K562 (cell line): ENCODE data around the gene PUM2. TPM values are rescaled to one million over a fixed set of nuclear protein-coding genes. Genes with fewer than 3 reads are reported as not detected.

Source experiments
- E2F6 ChIP-seq, 2 experiments: IDR thresholded peaks; 2 replicates each; pipeline ENCODE4 v1.6.1; 2011; ENCODE audit warnings: borderline replicate concordance in 1 of 2, control low read depth in 1 of 2, low read depth in 1 of 2, low read length in 1 of 2, mild to moderate bottlenecking in 1 of 2, mixed read lengths in 1 of 2, moderate library complexity in 1 of 2; ENCODE audit not compliant: insufficient read depth in 1 of 2, insufficient read length in 1 of 2, poor library complexity in 1 of 2, severe bottlenecking in 1 of 2; ENCODE audit errors: extremely low read depth in 1 of 2
- ESRRB ChIP-seq: fragments of 250-450 bp; sonication (Bioruptor Pico); IDR thresholded peaks from 2 replicates; pipeline ENCODE4 v1.5.0; 2020; ENCODE audit warnings: mild to moderate bottlenecking, moderate library complexity, borderline replicate concordance
- ETS2 ChIP-seq: IDR thresholded peaks from 2 replicates; pipeline ENCODE4 v1.6.1; 2016; ENCODE audit warnings: borderline replicate concordance, missing genetic modification characterization, mild to moderate bottlenecking, moderate library complexity, missing compliant biosample characterization; ENCODE audit not compliant: poor library complexity, severe bottlenecking
- EZH2 ChIP-seq: IDR thresholded peaks from 2 replicates; pipeline ENCODE4 v1.6.1; 2012; ENCODE audit warnings: low read depth, mild to moderate bottlenecking, inconsistent platforms, low read length, borderline replicate concordance
- HDAC6 ChIP-seq: IDR thresholded peaks from 2 replicates; pipeline ENCODE4 v1.6.1; 2012; ENCODE audit warnings: low read depth, mild to moderate bottlenecking, control low read depth, inconsistent platforms, low read length, moderate library complexity
- HIVEP1 ChIP-seq: fragments of 250-450 bp; sonication (Bioruptor Pico); IDR thresholded peaks from 2 replicates; pipeline ENCODE4 v1.4.0; 2020; ENCODE audit warnings: mild to moderate bottlenecking
- HMGN3 ChIP-seq: IDR thresholded peaks from 2 replicates; pipeline ENCODE4 v1.6.1; 2011; ENCODE audit warnings: borderline replicate concordance, low read depth, mild to moderate bottlenecking, mixed read lengths, low read length; ENCODE audit not compliant: insufficient read length; ENCODE audit errors: extremely low read depth
- KLF6 ChIP-seq: fragments of 250-450 bp; sonication (Bioruptor Pico); IDR thresholded peaks from 2 replicates; pipeline ENCODE4 v1.4.0; 2020; ENCODE audit warnings: mild to moderate bottlenecking, moderate library complexity, borderline replicate concordance
- MECOM ChIP-seq: fragments of 250-450 bp; sonication (Bioruptor Pico); IDR thresholded peaks from 2 replicates; pipeline ENCODE4 v1.8.0; 2022; ENCODE audit warnings: inconsistent platforms
- NCOA1 ChIP-seq: fragments of 450-650 bp; IDR thresholded peaks from 2 replicates; pipeline ENCODE4 v1.6.1; 2016; ENCODE audit warnings: low read depth
- NEUROD1 ChIP-seq: fragments of 150-350 bp; IDR thresholded peaks from 2 replicates; pipeline ENCODE4 v1.6.1; 2014; ENCODE audit warnings: borderline replicate concordance, low read length, low read depth; ENCODE audit not compliant: partially characterized antibody
- PTRF ChIP-seq: fragments of 450-650 bp; IDR thresholded peaks from 2 replicates; pipeline ENCODE4 v1.6.1; 2016; ENCODE audit warnings: mild to moderate bottlenecking, missing genetic modification characterization, missing compliant biosample characterization
- PTTG1 ChIP-seq: fragments of 450-650 bp; IDR thresholded peaks from 2 replicates; pipeline ENCODE4 v1.6.1; 2016; ENCODE audit warnings: low read depth, mild to moderate bottlenecking, missing genetic modification characterization, missing compliant biosample characterization
- RBBP5 ChIP-seq: fragments of 200-600 bp; sonication (generic); IDR thresholded peaks from 2 replicates; pipeline ENCODE4 v1.6.1; 2012; ENCODE audit warnings: borderline replicate concordance, mild to moderate bottlenecking, low read length, control low read depth, inconsistent platforms; ENCODE audit not compliant: insufficient read depth, poor library complexity, severe bottlenecking
- RFX5 ChIP-seq: IDR thresholded peaks from 2 replicates; pipeline ENCODE4 v1.6.1; 2011; ENCODE audit warnings: low read depth, mild to moderate bottlenecking, improper control_type of control experiment, low read length
- TARDBP ChIP-seq: fragments of 450-650 bp; IDR thresholded peaks from 2 replicates; pipeline ENCODE4 v1.6.1; 2016
- XRCC5 ChIP-seq: fragments of 200-400 bp; formaldehyde crosslinking; IDR thresholded peaks from 2 replicates; pipeline ENCODE4 v1.6.1; 2017; ENCODE audit warnings: low read depth, mild to moderate bottlenecking, low read length
- ZBTB7A ChIP-seq: IDR thresholded peaks from 2 replicates; pipeline ENCODE4 v1.6.1; 2011; ENCODE audit warnings: low read depth, mild to moderate bottlenecking, low read length, moderate library complexity, borderline replicate concordance; ENCODE audit not compliant: control insufficient read depth
- ZFP91 ChIP-seq: sonication (generic); formaldehyde crosslinking; IDR thresholded peaks from 2 replicates; pipeline ENCODE4 v1.8.0; 2022; ENCODE audit warnings: mild to moderate bottlenecking, missing genetic modification reagents
- ZNF23 ChIP-seq: fragments of 250-450 bp; sonication (Bioruptor Pico); IDR thresholded peaks from 2 replicates; pipeline ENCODE4 v1.4.0; 2020; ENCODE audit warnings: mild to moderate bottlenecking
- ZNF253 ChIP-seq: fragments of 250-450 bp; sonication (Bioruptor Pico); conservative IDR thresholded peaks from 2 replicates; pipeline ENCODE4 v1.6.1; 2021; ENCODE audit warnings: mild to moderate bottlenecking
- ZNF696 ChIP-seq: fragments of 250-450 bp; sonication (Bioruptor Pico); conservative IDR thresholded peaks from 2 replicates; pipeline ENCODE4 v1.4.0; 2020; ENCODE audit warnings: mild to moderate bottlenecking, moderate library complexity
- polyA plus RNA-seq, 8 experiments: library from polyadenylated mRNA; depleted of rRNA in 4 of 8; stranded (reverse) in 5 of 8; unstranded in 3 of 8; fragments of >200 nt; fragmentation: Nextera tagmentation in 2 of 8; fragmentation: Illumina TruSeq in 1 of 8; extraction: Ambion mirVana in 2 of 8; extraction: Trizol in 1 of 8; gene quantifications; 2 replicates each; pipeline versions ENCODE4 v1.2.1 to v1.2.3, GENCODE V29; 2011 to 2014; ENCODE audit warnings: inconsistent platforms in 1 of 8, missing spikeins in 1 of 8
- total RNA-seq, 7 experiments: library from RNA; depleted of rRNA in 6 of 7; stranded (reverse); fragments of >200 nt in 6 of 7; fragmentation: Illumina TruSeq in 2 of 7; extraction: Trizol in 2 of 7; gene quantifications; 2 replicates each; pipeline versions ENCODE4 v1.2.1 to v1.2.3, GENCODE V29; 2011 to 2021; ENCODE audit warnings: low replicate concordance in 1 of 7
- TF ChIP-seq, protein P1 (sequence below): sonication (generic); formaldehyde crosslinking; IDR thresholded peaks from 2 replicates; pipeline ENCODE4 v1.5.0; 2020; ENCODE audit warnings: missing genetic modification reagents
- TF ChIP-seq, protein P2 (sequence below): fragments of 450-650 bp; formaldehyde crosslinking; IDR thresholded peaks from 2 replicates; pipeline ENCODE4 v1.4.0; 2022; ENCODE audit warnings: missing genetic modification characterization

PUM2 gene
- total and polyA plus RNA-seq, 9 of the 15 experiments (the other 6 are each of a cell fraction or from before 2014, with no cell fraction given): 13.4 to 61.9 (median 28.3) TPM

DNA sequence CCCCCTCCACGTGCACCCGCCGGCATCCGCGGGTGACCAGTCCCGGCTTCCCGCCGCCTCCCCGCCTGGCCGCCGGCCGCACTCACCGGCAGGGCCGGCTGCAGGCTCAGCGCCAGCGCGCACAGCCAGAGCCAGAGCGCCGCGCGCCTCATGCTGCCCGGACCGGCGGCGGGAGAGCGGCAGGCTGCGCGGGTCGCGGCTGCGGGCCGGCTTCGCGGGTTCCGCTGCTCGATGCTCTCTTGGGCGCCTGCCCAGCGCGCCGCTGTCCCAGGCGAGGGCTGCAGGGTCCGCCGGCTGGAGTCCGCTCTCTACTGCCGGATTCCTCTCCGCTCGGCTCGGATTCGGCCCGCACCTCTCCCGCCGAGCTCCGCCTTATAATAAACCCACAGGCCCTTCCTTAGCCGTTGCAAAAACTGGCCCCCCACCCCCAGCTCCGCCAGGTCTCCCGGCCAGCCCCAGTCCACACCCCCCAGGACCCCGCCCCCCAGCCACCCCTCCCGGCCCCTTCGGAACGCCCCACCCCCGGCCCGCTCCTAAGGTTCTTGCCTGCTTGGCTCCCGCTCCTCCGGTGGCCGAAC lies 125.8 kb downstream of the PUM2 start, which contains the start of gene SDC1 (continued):
- no peak for TF ChIP-seq ETS2
- TF ChIP-seq XRCC5: no peak
- no peak for TF ChIP-seq EZH2
- no peak for TF ChIP-seq RFX5
- TF ChIP-seq ZFP91 (CRISPR knock-in tag): no peak
- TF ChIP-seq, protein P1, sequence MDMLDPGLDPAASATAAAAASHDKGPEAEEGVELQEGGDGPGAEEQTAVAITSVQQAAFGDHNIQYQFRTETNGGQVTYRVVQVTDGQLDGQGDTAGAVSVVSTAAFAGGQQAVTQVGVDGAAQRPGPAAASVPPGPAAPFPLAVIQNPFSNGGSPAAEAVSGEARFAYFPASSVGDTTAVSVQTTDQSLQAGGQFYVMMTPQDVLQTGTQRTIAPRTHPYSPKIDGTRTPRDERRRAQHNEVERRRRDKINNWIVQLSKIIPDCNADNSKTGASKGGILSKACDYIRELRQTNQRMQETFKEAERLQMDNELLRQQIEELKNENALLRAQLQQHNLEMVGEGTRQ (CRISPR knock-in tag): no peak
- peak; percentile 66 to 87 for TF ChIP-seq E2F6 (IDR thresholded peaks at IDR 0.05; ENCODE audit: borderline replicate concordance in 1 of 2, extremely low read depth in 1 of 2, insufficient read depth in 1 of 2, insufficient read length in 1 of 2, low read depth in 1 of 2, low read length in 1 of 2, poor library complexity in 1 of 2, severe bottlenecking in 1 of 2)
- peak; percentile 10; the same call in 1 of the 2 replicates for TF ChIP-seq ZBTB7A
- peak; percentile 87; the same call in 1 of the 2 replicates for TF ChIP-seq HDAC6
- TF ChIP-seq ZNF253 (CRISPR knock-in tag): no peak
- TF ChIP-seq TARDBP: no peak
- TF ChIP-seq ZNF696 (CRISPR knock-in tag): no peak
- TF ChIP-seq HIVEP1: no peak
- no peak for TF ChIP-seq ZNF23
- TF ChIP-seq ESRRB: no peak
- no peak for TF ChIP-seq PTTG1 (tag)
- TF ChIP-seq NEUROD1: no peak
- no peak for TF ChIP-seq MECOM (CRISPR knock-in tag)
- TF ChIP-seq RBBP5: no peak
- TF ChIP-seq PTRF (tag): no peak
- TF ChIP-seq NCOA1: no peak
- no peak for TF ChIP-seq KLF6 (CRISPR knock-in tag)
- no peak for TF ChIP-seq HMGN3
- TF ChIP-seq, protein P2, sequence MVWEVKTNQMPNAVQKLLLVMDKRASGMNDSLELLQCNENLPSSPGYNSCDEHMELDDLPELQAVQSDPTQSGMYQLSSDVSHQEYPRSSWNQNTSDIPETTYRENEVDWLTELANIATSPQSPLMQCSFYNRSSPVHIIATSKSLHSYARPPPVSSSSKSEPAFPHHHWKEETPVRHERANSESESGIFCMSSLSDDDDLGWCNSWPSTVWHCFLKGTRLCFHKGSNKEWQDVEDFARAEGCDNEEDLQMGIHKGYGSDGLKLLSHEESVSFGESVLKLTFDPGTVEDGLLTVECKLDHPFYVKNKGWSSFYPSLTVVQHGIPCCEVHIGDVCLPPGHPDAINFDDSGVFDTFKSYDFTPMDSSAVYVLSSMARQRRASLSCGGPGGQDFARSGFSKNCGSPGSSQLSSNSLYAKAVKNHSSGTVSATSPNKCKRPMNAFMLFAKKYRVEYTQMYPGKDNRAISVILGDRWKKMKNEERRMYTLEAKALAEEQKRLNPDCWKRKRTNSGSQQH: no peak
